ACHN (cell line): ENCODE measurements around the gene SORCS3.

Experiments used
- DNase-seq: peaks from one replicate; pipeline ENCODE4 v3.0.0-alpha.2; 2015
- in situ Hi-C: cut with HindIII; loops from 2 replicates; pipeline ENCODE4 v1.10.0; 2017; ENCODE audit warnings: low sequenced_read_pairs, low pct_ligation_motif_present, low pct_unique_long_range_greater_than_20kb

Gene SORCS3

DNA sequence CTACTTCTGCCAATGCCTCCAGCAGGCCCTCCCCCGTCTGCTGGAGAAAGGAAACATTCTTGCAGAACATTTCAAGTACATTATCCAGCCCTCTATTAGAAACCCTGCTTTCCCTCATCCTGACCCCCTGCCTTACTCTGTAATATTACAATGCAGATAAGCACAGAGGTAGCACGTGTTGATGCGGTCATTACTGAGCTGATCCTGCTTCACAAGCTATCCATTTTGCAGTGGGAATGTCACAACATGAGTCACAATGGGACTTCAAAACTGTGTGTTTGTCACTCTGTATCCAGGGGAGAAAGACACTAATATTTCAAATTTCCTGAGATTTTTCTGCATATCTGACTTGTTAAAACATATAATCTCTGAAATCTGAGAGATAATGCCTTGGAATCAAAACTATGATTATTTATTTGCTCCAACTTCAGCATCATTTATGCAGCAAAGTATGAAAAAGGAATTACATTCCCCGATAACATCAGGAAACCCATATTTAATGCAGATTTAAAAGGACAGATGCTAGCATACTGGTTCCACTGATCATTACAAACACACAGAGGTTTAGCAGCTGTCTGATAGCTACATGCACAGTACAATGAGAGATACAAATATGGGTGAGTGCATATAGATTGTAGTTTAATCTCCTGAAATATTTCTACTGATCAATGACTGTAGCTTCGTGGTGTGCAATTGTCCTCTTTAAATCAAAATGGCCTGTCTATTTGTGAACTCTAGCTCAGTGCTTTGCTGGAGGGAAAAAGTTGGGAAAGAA is 239.7 kb downstream of the SORCS3 start:
- in situ Hi-C loops = no loop called here
- DNase-seq = no peak

DNA sequence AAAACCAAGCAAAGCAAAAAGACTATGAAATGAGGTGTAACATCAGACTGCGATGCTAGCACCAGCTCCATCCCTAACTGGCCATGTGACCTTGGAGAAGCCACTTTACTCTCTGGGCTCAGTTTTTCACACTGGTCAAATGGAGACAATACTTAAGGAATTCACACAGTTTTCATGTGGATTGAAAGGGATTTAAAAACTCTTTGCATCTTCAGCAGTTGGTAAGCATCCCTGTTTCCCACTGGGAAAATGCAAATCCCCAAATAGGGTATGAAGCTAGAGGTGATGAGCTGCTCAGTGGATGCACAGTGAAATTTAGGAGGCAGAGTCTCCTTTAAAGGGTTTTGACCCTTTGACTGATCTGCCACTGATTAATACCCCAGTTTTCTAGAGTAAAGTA is 240.7 kb downstream of the SORCS3 start:
- DNase-seq = no peak
- in situ Hi-C loops = no loop called here

DNA sequence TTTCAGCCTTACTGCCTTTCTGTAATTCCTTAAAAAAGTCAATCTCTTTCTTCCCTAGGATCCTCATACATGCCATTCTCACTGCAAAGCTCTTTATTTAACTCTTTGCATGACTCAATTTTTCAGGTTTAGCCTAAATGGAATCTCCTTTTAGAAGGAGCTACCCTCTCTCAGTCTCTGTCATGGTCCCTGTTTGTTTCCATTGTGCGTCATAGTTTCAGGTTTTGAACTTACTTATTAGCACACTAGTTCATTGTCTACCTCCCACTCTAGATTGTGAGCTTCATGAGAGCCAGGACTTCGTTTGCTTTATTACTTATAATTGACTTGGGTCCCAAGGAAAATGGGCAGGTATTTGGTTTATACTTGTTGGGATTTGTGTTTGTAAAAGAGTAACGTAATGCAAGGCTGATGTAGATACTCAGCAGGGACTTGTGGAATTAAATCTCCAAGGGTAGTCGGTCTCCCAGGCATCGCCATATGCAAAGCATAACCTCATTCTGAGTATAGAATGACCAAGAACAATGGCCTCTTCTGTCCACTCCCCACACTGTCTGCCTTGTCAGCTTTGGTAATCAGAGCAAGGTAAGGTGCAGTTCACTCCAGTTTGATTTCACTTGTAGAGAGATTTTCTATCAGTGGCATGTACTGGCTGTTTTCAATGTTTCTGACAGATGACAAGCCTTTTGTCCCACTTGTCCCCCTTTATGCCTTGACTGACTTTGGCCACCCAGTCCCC is 252.0 kb downstream of the SORCS3 start:
- in situ Hi-C loops = no loop called here
- no peak for DNase-seq

DNA sequence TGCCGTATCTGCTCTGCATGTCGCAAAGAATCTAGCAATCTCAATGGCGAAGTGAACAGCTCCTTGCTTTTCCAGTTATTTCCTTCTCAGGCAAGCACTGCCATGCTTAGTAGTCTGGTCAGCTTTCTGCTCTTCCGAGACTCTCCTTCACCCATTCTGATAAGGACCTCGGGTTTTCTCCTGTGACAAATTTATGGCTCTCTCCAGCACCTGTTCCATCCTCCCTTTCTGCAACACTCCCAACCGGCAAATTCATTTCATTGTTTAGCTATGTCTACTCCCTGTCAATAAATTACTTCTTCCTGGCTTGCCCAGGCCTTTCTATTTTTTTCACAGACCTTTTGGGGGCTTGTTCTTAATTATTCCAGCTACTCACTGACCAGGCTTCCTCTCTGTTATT is 252.6 kb downstream of the SORCS3 start:
- no peak for DNase-seq
- in situ Hi-C loops = no loop called here

DNA sequence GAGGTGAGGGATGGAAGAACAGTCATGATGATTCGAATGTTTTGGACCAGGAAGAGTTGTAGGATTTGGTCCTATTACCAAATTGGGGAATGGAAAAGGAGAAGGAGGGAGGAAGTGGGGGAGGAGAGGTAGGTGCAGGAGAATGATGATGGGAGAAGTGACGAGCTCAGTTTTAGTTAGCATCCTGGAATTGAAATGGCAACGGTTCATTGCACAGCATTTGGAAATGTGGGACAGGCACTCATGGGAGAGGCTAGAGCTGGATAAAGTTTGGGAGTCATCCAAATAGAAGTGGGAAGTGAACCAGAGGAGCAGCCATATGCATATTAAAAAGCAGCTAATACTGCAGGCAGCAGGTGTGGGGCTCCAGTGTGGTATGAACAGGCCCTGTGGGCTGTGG is 253.6 kb downstream of the SORCS3 start:
- DNase-seq = no peak

DNA sequence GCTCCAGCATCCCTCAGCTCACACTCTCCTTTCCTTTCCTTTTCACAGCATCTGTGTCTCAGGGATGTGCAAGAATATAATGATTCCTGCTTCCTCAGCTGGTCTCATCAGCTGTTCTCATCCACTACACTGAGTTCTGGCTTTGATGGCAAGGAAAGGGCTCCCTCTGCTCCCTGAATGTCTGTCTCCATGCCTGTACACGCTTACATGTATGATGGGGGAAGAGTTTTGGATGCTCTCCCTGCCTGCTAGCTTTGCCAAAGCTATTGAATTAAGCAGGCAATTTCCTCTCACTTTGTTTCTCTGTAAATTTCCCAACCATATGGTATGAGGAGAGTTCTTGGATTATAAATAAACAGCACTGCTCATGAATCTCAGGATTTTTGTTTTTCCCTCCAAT is 254.5 kb downstream of the SORCS3 start:
- DNase-seq = no peak

More for the DNA sequence above, 253.6 kb downstream of the SORCS3 start:
- in situ Hi-C loops = no loop called here

DNA sequence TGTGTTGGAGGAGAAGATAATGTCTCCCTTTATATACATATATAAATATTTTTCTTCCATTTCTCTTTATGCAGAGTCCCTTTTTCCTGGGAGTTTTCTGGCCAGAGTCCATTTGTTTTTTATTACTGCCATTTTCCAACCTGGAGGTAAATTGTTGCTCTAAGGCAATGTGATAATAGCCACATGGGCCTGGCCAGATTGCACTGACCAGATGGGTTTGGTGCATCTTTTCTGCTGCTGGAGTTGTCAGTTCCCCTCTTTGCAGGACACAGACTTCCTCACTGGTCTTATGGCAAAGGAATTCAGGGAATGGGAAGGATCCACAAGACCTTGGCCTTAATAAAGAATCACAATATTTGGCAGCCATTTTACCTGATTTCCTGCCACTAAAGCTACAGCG is 254.9 kb downstream of the SORCS3 start:
- DNase-seq = no peak
- in situ Hi-C loops = no loop called here

More for the DNA sequence above, 254.5 kb downstream of the SORCS3 start:
- in situ Hi-C loops = no loop called here

DNA sequence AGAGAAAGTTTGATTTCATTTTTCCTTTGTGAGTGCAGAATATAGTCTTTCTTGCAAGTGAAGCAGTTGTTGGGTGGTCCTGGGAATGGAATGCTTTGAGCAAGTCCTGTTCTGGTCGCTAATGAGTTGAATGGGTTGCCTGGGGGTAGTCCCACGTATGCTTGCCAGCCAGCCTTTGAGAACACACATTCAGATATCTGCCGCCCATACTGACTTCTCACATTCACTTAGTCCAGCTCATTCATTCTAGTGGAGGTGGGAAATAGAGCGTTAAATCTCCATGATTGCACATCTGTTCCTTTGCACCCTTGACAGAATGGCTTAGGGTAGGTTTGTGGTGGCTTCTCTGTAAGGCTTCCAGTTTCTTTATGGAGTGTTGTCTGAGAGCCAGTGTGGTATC is 256.6 kb downstream of the SORCS3 start:
- in situ Hi-C loops = no loop called here

DNA sequence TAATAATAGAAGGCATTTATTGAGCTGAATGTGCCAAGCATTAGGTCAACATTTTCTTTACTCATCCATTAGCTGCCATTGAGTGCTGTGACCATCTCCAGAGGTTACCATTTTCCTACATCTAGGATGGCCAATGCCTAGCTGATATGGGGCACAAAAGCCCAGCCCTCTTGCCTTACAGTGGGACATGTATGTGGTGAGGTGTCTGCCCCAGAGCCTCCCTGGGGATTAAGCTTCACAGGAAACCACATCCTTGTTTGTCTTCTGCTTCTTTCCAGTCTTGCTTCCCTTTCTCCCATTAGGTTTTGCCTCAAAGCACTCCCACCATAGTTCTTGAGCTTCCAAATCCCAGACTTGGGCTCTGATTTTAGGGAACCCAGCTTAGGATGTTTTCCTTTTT is 258.7 kb downstream of the SORCS3 start:
- DNase-seq = no peak
- in situ Hi-C loops = no loop called here

More for the DNA sequence above, 256.6 kb downstream of the SORCS3 start:
- DNase-seq = no peak

DNA sequence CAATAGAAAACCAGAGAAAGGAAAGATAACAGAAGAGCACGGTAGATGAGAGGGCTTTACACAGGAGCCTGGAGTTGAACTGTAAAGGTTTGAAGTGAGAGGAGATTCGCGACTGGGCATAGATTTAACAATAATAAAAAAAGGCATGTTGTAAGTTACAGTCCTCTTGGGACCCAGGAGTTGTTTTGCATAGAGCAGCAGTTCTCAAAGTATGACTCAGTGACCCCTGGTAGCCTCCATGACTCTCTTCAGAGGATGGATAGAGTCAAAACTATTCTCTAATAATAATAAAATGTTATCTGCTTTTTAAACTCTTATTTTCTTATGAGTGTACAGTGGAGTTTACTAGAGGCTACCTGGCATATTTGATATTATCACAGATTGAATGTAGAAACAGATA is 262.3 kb downstream of the SORCS3 start:
- no peak for DNase-seq
- in situ Hi-C loops = no loop called here

DNA sequence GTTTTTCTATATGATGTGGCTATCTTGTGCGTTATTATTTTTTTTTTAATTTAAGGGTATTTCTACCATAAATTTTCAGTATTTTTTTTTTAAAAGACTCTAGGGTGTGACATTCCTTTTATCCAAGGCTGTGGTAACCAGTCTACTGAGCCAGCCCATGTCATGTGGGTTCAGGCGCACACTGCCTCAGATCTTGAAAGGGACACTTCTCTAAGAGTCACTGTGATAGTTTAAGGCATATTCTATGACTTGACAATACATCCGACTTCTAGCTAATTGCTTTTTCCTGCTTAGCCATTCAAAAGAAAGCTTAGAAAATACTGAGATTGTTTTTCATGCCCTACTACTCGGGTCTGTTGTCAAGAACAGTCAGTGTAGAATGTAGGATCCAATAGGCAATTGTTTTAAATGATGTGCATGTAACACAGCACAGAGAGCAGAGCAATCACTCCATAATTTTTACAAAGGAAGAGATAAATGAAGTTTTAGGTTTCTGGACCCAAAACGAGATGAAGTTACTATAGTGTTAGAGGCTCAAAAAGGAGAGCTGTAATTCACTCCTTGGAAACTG is 263.7 kb downstream of the SORCS3 start:
- in situ Hi-C loops = no loop called here
- no peak for DNase-seq

DNA sequence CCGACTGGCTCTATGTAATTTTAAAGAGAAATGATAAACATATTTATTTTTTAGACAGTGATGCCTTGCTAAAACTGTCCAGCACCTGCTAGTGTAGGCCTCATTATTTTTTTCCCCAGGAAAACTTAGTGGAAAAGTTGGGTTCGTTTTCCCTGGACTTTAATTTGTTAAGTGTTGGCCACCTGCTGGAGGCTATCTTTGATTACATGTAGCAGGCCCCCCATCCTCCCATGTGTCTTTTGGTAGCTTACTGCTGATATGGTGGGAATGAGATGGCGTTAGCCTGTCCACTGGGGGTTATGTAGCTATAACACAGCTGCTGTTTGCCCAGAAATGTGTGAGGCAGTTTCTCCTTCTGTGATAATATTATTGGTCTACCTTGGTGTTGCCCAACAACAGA is 265.0 kb downstream of the SORCS3 start:
- in situ Hi-C loops = no loop called here
- no peak for DNase-seq

DNA sequence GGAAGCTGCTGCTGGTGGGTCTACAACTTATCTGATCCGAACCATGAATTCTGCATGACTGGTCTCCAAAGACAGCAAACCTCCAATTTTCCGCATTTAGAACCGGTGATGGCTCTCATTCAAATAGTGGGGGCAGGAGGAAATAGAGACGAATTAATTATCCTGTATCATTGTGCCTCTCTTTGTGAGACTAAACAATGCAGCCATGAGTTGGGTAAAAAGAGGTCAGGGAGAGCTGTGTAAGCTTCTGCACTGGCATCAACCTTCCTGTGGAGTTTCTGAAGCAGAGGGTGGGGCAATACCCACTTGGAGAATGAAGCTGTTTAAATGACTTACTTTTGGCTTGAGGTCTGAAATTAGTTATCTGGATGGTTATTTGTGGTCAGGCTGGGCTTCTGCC is 266.4 kb downstream of the SORCS3 start:
- in situ Hi-C loops = no loop called here
- no peak for DNase-seq

DNA sequence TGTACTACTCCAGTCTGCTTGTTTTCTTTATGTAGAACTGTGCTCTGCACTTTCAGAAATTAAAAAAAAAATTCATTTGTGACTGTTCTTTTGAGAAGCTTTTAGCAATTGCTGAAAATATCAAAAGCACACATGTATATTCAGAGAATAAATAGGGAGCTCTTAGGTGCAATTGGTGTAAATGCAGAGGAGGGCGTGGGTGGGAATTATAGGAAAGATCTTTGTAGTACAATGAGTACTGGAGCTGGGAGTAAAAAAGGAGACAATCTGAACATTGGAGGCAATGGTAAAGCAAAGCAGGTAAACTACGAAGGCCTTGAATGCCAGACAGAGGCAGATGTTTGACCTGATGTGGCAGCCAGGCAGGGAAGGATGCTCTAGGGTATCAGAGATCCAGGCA is 267.5 kb downstream of the SORCS3 start:
- in situ Hi-C loops = no loop called here
- no peak for DNase-seq

DNA sequence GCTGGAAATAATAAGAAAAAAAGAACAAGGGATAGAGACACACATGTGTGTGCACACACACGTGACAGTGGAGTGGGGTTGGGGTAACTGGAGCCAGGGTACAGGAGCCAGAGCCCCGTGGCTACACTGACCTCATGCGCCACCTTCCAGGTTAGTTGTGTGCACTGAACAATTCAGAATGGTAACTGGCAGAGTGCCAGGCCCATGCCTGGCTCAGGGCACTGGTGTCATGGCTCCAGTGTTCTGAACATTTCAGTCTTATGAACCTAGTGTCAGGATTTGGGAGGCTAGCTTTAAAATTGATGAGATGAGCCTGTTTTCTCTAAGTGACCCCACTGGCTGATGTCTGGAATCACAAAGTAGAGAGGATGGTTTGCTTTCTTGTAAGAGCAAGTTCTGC is 269.6 kb downstream of the SORCS3 start:
- in situ Hi-C loops = no loop called here

DNA sequence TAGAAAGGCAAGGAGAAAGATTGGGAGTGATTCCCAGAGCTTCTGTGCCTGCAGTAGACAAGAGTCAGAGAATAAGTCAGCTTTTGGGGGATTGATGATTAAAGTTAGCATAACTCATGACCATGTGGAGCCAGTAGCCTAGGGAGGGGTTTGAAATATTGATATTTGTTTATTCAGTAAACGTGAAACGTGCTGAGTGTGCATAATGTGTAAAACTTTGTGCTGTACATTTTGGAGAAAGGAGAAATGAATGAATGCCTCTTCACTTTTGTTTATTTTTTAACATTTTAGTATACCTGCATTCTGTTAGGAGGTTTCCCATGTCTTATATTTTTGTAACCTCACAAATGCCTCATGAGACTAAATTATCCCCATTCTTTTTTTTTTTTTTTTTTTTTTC is 272.3 kb downstream of the SORCS3 start:
- DNase-seq = no peak
- in situ Hi-C loops = no loop called here

More for the DNA sequence above, 269.6 kb downstream of the SORCS3 start:
- DNase-seq = no peak

DNA sequence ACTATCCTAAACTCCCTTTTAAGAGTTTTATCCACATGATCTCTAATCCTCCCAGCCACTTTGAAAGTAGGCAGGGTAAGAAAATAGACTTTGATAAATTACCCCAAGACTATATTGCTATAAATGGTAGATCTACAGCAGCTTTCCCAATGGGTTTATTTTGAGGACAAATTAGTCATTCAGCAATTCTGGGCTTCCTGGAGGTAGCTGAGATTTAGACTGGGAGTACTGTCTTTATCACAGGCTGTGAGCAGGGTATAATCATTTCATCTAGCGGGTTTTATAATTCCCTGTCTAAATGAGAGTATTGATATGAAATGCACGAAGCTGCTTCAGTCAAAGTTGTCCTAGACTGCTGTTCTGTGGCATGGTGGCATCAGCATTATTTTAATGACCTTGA is 279.4 kb downstream of the SORCS3 start:
- in situ Hi-C loops = no loop called here
- no peak for DNase-seq

DNA sequence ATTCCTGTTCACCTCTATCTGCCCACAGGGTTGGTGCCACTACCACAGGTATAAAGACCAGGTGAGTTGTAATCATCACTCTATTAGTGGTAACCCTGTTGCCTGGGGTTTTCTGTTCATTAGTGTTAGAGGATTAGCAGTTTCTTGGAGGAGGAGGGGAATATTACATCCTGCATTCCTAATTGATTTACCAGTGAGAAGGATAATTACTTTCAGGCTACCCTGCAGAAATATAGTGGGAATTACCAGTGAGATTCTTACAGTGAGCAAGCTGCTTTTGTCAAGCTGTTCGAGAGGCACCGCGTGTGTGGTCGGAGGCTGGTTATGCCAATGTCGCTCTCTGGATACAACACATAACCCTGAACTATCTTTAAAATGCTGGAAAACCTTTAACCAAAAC is 280.7 kb downstream of the SORCS3 start:
- DNase-seq = no peak
- in situ Hi-C loops = no loop called here

DNA sequence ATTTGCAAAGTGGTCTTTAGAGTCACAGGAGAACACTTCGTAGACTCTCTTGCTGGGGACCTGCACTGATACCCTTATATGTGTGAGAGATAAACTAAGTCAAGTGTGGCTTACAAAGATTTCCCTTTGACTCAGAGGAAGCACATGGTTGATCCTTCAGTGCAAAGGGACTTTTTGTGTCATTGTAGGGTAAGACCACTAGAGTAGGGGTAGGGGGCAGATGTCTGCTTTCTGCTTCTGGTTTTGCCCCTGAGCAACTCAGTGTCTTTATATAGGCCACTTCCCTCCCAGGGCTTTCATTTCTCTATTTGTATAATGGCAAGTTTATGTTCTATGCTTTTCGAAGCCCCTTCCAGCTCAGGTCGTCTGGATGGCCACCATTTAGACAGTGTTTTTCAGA is 281.7 kb downstream of the SORCS3 start:
- in situ Hi-C loops = no loop called here
- DNase-seq = no peak

DNA sequence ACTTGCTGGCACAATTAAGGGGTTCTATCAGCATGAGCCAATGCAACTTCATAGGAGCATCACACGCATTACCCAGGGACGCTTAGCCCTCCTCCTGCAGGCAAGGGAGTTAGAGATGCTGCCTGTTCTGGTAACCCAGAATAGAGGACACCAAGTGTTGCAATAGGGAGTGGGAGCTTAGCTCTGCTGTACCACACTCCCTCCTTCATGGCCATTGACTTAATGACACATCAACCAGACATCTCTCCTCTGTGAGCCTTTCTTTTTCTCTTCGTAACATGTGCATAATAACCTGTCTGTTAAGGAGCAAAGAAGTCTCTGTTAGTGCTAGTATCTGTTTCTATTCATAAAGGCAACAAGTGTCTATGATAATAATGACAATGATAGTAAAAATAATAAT is 282.4 kb downstream of the SORCS3 start:
- DNase-seq = no peak

More for the DNA sequence above, 282.4 kb downstream of the SORCS3 start:
- in situ Hi-C loops = no loop called here
